Endodermal cell (in vitro differentiated cells): ENCODE results near the gene TOP2A. TPM values are rescaled to one million over a fixed set of nuclear protein-coding genes. Genes with fewer than 3 reads are reported as not detected.

Experiments
- DNase-seq: peaks from one replicate; pipeline ENCODE4 v3.0.0-alpha.2; 2017
- H3K27ac ChIP-seq: 2 replicates; pipeline ENCODE4 v1.5.1; 2013; ENCODE audit warnings: mild to moderate bottlenecking, low read depth, low read length, moderate library complexity
- H3K27me3 ChIP-seq: 2 replicates; pipeline ENCODE4 v1.6.1; 2013; ENCODE audit warnings: mild to moderate bottlenecking, low read length, moderate library complexity; ENCODE audit not compliant: insufficient read depth, control insufficient read depth, poor library complexity, severe bottlenecking
- H3K36me3 ChIP-seq: 2 replicates; pipeline ENCODE4 v1.7.0; 2013; ENCODE audit warnings: mild to moderate bottlenecking, low read length, moderate library complexity; ENCODE audit not compliant: control insufficient read depth, insufficient read depth
- H3K4me1 ChIP-seq: one replicate; pipeline ENCODE4 v1.7.0; 2013; ENCODE audit warnings: low read length; ENCODE audit not compliant: control insufficient read depth, insufficient read depth
- H3K4me3 ChIP-seq: 2 replicates; pipeline ENCODE4 v1.5.1; 2013; ENCODE audit warnings: mild to moderate bottlenecking, low read length, moderate library complexity
- H3K9ac ChIP-seq: 2 replicates; pipeline ENCODE4 v1.6.1; 2013; ENCODE audit warnings: mild to moderate bottlenecking, low read length, moderate library complexity; ENCODE audit not compliant: poor library complexity, severe bottlenecking; ENCODE audit errors: extremely low read depth
- H3K9me3 ChIP-seq: 2 replicates; pipeline ENCODE4 v1.6.1; 2013; ENCODE audit warnings: mild to moderate bottlenecking, low read length, moderate library complexity; ENCODE audit not compliant: control insufficient read depth
- H3K27ac Mint-ChIP-seq: 2 replicates; pipeline ENCODE4 v1.8.0; 2020; ENCODE audit warnings: mixed read lengths
- H3K27me3 Mint-ChIP-seq: 2 replicates; pipeline ENCODE4 v1.8.0; 2021; ENCODE audit warnings: mild to moderate bottlenecking, mixed read lengths; ENCODE audit not compliant: insufficient read depth
- H3K36me3 Mint-ChIP-seq: 2 replicates; pipeline ENCODE4 v1.8.0; 2020; ENCODE audit warnings: low read depth, mixed read lengths
- H3K4me1 Mint-ChIP-seq: 2 replicates; pipeline ENCODE4 v1.8.0; 2020; ENCODE audit warnings: mixed read lengths
- H3K4me3 Mint-ChIP-seq: 2 replicates; pipeline ENCODE4 v1.8.0; 2020; ENCODE audit warnings: mild to moderate bottlenecking, moderate library complexity, mixed read lengths
- H3K9me3 Mint-ChIP-seq: 2 replicates; pipeline ENCODE4 v1.8.0; 2020; ENCODE audit warnings: mild to moderate bottlenecking, mixed read lengths
- CTCF ChIP-seq: fragments of 200-600 bp; sonication (generic); conservative IDR thresholded peaks from 2 replicates; pipeline ENCODE4 v1.5.0; 2021; ENCODE audit warnings: antibody characterized with exemption, mild to moderate bottlenecking
- WGBS, 2 experiments: methylation state at CpG; one replicate each; pipeline versions ENCODE4 v1.1.5 to v1.1.7; 2013; ENCODE audit warnings: missing lambda C conversion rate in 2 of 2, mixed read lengths in 1 of 2; ENCODE audit not compliant: insufficient coverage in 1 of 2, insufficient read length in 1 of 2; 5-methylcytosine and 5-hydroxymethylcytosine counted together
- total RNA-seq, 2 donors: library from RNA; stranded (reverse); fragmentation: NEBNext Ultra II Directional in 1 of 2; extraction: Animal tissue kit (Norgen Biotek cat#: 25700) in 1 of 2; gene quantifications; 2 replicates in 1 of 2; 3 replicates in 1 of 2; pipeline ENCODE4 v1.2.1, GENCODE V29; 2021

TOP2A gene
- total RNA-seq, 2 donors from 2014 or later: 173 to 246 TPM

GRCh38 chr17:40425741-40426140, 8.0 kb upstream of the TOP2A start:
- Mint-ChIP-seq H3K9me3 (peaks cover 7% of the 10 kb centered on the region), H3K36me3 (no peaks in the 10 kb centered on the region), H3K4me3 (no peak overlapping the region), H3K4me1 (peaks cover 7% of the 10 kb centered on the region), H3K27me3 (peaks cover 3% of the 10 kb centered on the region), H3K27ac (no peak overlapping the region)
- 67 to 77% methylated on average over 1 to 4 of the region's 4 CpGs for WGBS, 2 experiments
- no peak for DNase-seq
- no peaks in the 10 kb centered on the region for H3K36me3 ChIP-seq
- no peaks in the 10 kb centered on the region for H3K9me3 ChIP-seq
- no peak overlapping the region for H3K9ac ChIP-seq
- no peak for TF ChIP-seq CTCF
- no peak overlapping the region for H3K27ac ChIP-seq
- H3K4me1 ChIP-seq: no peaks in the 10 kb centered on the region
- H3K27me3 ChIP-seq: no peaks in the 10 kb centered on the region
- no peak overlapping the region for H3K4me3 ChIP-seq

- no peak overlapping the region for H3K9ac ChIP-seq
- H3K36me3 ChIP-seq: no peaks in the 10 kb centered on the region
- DNase-seq: peak; percentile 96
- H3K4me3 ChIP-seq: no peak overlapping the region
- H3K27ac ChIP-seq: no peak overlapping the region
- H3K27me3 ChIP-seq: no peaks in the 10 kb centered on the region
- H3K4me1 ChIP-seq: peaks cover 5% of the 10 kb centered on the region
- no peaks in the 10 kb centered on the region for H3K9me3 ChIP-seq
- H3K4me1 Mint-ChIP-seq: peaks cover 10% of the 10 kb centered on the region
- peak; percentile 63 for TF ChIP-seq CTCF
- peaks cover 3% of the 10 kb centered on the region for H3K27me3 Mint-ChIP-seq
- WGBS, 2 experiments: 23% methylated on average over 2 of the region's 3 CpGs; no CpG with 5 or more reads in 1 of the 2 experiments
- peak overlapping the region; percentile 32 for H3K4me3 Mint-ChIP-seq
- no peaks in the 10 kb centered on the region for H3K36me3 Mint-ChIP-seq
- peaks cover 4% of the 10 kb centered on the region for H3K9me3 Mint-ChIP-seq
- peak overlapping the region; percentile 64 for H3K27ac Mint-ChIP-seq
Measured at GRCh38 chr17:40422990-40423633, 5.4 kb upstream of the TOP2A start.

GRCh38 chr17:40419559-40420331, 2.0 kb upstream of the TOP2A start:
- Histone ChIP-seq H3K4me1 (peaks cover 5% of the 10 kb centered on the region), H3K27ac (peak overlapping the region; percentile 44), H3K9me3 (no peaks in the 10 kb centered on the region), H3K9ac (no peak overlapping the region), H3K36me3 (peaks cover 10% of the 10 kb centered on the region), H3K4me3 (no peak overlapping the region), H3K27me3 (no peaks in the 10 kb centered on the region)
- H3K4me3 Mint-ChIP-seq: no peak overlapping the region
- no peaks in the 10 kb centered on the region for H3K27me3 Mint-ChIP-seq
- DNase-seq: peak; percentile 61
- peaks cover 7% of the 10 kb centered on the region for H3K36me3 Mint-ChIP-seq
- peaks cover 21% of the 10 kb centered on the region for H3K4me1 Mint-ChIP-seq
- TF ChIP-seq CTCF: no peak
- no peaks in the 10 kb centered on the region for H3K9me3 Mint-ChIP-seq
- WGBS, 2 experiments: 50 to 86% methylated on average over 3 to 11 of the region's 11 CpGs
- H3K27ac Mint-ChIP-seq: no peak overlapping the region
